ENCODE measurements around the gene ANO10.
"Not testable (repeated sequence)": the region's sequence is repeated elsewhere in the genome, so short reads cannot be mapped to it uniquely, and the experiment has no call there.

The ANO10 gene

GRCh38 chr3:43465109-43465508 lies 156.7 kb downstream of the ANO10 start:
- DNase-seq = no peak

- not testable (repeated sequence) for DNase-seq
Measured at GRCh38 chr3:43462566-43462965, 159.2 kb downstream of the ANO10 start.

- no peak for DNase-seq
Measured at GRCh38 chr3:43461345-43461744, 160.5 kb downstream of the ANO10 start.

GRCh38 chr3:43457038-43457437 lies 164.8 kb downstream of the ANO10 start:
- not testable (repeated sequence) for DNase-seq

- DNase-seq = no peak
Measured at GRCh38 chr3:43455233-43455632, 166.6 kb downstream of the ANO10 start.

GRCh38 chr3:43453981-43454380 lies 167.8 kb downstream of the ANO10 start:
- no peak for DNase-seq

GRCh38 chr3:43451670-43452254 lies 170.0 kb downstream of the ANO10 start:
- no peak for DNase-seq

GRCh38 chr3:43448098-43448497 lies 173.7 kb downstream of the ANO10 start:
- no peak for DNase-seq

- no peak for DNase-seq
Measured at GRCh38 chr3:43445820-43446219, 176.0 kb downstream of the ANO10 start.

GRCh38 chr3:43442872-43443395 lies 178.9 kb downstream of the ANO10 start:
- no peak for DNase-seq

- DNase-seq = no peak
Measured at GRCh38 chr3:43436507-43437140, 185.2 kb downstream of the ANO10 start.

GRCh38 chr3:43435706-43436105 lies 186.1 kb downstream of the ANO10 start:
- no peak for DNase-seq

GRCh38 chr3:43434431-43434830 lies 187.4 kb downstream of the ANO10 start:
- DNase-seq = no peak

GRCh38 chr3:43432462-43432861 lies 189.3 kb downstream of the ANO10 start:
- DNase-seq = no peak

- no peak for DNase-seq
Measured at GRCh38 chr3:43426388-43426787, 195.4 kb downstream of the ANO10 start.

GRCh38 chr3:43425829-43426228 lies 196.0 kb downstream of the ANO10 start:
- DNase-seq = no peak

- no peak for DNase-seq
Measured at GRCh38 chr3:43423639-43424038, 198.2 kb downstream of the ANO10 start.

- no peak for DNase-seq
Measured at GRCh38 chr3:43423142-43423541, 198.7 kb downstream of the ANO10 start.

GRCh38 chr3:43418601-43419272 lies 203.1 kb downstream of the ANO10 start:
- DNase-seq = no peak

GRCh38 chr3:43417133-43417532 lies 204.7 kb downstream of the ANO10 start:
- DNase-seq = no peak

GRCh38 chr3:43415088-43415487 lies 206.7 kb downstream of the ANO10 start:
- no peak for DNase-seq

GRCh38 chr3:43413676-43414368 lies 208.0 kb downstream of the ANO10 start:
- no peak for DNase-seq

- no peak for DNase-seq
Measured at GRCh38 chr3:43411429-43411828, 210.4 kb downstream of the ANO10 start.

GRCh38 chr3:43410592-43410991 lies 211.2 kb downstream of the ANO10 start:
- DNase-seq = no peak
